ENCODE data around the gene FBXL7. TPM values are rescaled to one million over a fixed set of nuclear protein-coding genes. Genes with fewer than 3 reads are reported as not detected.

Gene FBXL7
- total RNA-seq, 2 experiments from 2014 or later, result not detected

DNA sequence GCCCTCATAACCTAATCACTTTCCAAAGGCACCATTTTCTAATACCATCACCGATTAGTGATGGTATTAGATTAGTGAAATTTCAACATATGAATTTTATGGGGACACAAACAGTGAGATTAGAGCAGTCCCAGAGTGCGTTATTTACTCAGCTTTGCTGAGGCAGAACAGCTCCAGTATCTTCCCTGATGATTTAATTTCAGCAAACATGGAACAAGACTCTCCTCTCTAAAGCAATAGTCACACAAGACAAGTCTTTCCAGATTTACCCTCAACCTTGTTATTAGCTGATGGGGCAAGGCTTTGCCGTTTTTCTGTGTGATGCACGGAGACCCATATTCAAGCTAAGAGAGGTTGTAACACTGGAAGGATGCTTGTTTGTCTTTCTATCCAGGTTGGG, 333.4 kb downstream of the FBXL7 start:
- ChIA-PET CTCF (ENCODE audit: unreplicated experiment) (no interaction called here), POLR2A (no interaction called here)
- BruUV-seq (replicated peaks), result no TSS peak
- Histone ChIP-seq H3K9me2 (ENCODE audit: insufficient read depth, low read length) (no peaks in the 10 kb centered on the region), H3K4me3 (ENCODE audit: low read depth, low read length, poor library complexity, severe bottlenecking) (no peak overlapping the region), H2AFZ (ENCODE audit: low read length) (no peak overlapping the region), H3K79me2 (ENCODE audit: insufficient read depth, low read depth, low read length) (no peaks in the 10 kb centered on the region), H3K9me3 (ENCODE audit: low read length) (no peaks in the 10 kb centered on the region), H4K20me1 (ENCODE audit: insufficient read depth, low read length) (no peaks in the 10 kb centered on the region), H3K4me1 (ENCODE audit: insufficient read depth, low read length, poor library complexity, severe bottlenecking) (no peaks in the 10 kb centered on the region), H3K27ac (ENCODE audit: low read depth, low read length, poor library complexity, severe bottlenecking) (no peak overlapping the region), H3K4me2 (ENCODE audit: low read length) (no peak overlapping the region), H3K36me3 (ENCODE audit: insufficient read depth, low read length) (no peaks in the 10 kb centered on the region)
- TF ChIP-seq EZH2phosphoT487 (IDR thresholded peaks at IDR 0.05; ENCODE audit: borderline replicate concordance, low read depth, low read length), result no peak
- TF ChIP-seq, protein P1, sequence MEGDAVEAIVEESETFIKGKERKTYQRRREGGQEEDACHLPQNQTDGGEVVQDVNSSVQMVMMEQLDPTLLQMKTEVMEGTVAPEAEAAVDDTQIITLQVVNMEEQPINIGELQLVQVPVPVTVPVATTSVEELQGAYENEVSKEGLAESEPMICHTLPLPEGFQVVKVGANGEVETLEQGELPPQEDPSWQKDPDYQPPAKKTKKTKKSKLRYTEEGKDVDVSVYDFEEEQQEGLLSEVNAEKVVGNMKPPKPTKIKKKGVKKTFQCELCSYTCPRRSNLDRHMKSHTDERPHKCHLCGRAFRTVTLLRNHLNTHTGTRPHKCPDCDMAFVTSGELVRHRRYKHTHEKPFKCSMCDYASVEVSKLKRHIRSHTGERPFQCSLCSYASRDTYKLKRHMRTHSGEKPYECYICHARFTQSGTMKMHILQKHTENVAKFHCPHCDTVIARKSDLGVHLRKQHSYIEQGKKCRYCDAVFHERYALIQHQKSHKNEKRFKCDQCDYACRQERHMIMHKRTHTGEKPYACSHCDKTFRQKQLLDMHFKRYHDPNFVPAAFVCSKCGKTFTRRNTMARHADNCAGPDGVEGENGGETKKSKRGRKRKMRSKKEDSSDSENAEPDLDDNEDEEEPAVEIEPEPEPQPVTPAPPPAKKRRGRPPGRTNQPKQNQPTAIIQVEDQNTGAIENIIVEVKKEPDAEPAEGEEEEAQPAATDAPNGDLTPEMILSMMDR (conservative IDR thresholded peaks at IDR 0.05; ENCODE audit: low read length), result no peak
- intact Hi-C loops (cut with micrococcal nuclease; ENCODE audit: unreplicated experiment), result no loop called here
- no peak for DNase-seq (ENCODE audit: low spot score)

- intact Hi-C loops (cut with micrococcal nuclease; ENCODE audit: unreplicated experiment), result no loop called here
- Histone ChIP-seq H3K4me1 (ENCODE audit: insufficient read depth, low read length, poor library complexity, severe bottlenecking) (no peaks in the 10 kb centered on the region), H4K20me1 (ENCODE audit: insufficient read depth, low read length) (no peaks in the 10 kb centered on the region), H3K27ac (ENCODE audit: low read depth, low read length, poor library complexity, severe bottlenecking) (no peak overlapping the region), H3K79me2 (ENCODE audit: insufficient read depth, low read depth, low read length) (no peaks in the 10 kb centered on the region), H2AFZ (ENCODE audit: low read length) (no peak overlapping the region), H3K36me3 (ENCODE audit: insufficient read depth, low read length) (no peaks in the 10 kb centered on the region), H3K9me3 (ENCODE audit: low read length) (no peaks in the 10 kb centered on the region), H3K9me2 (ENCODE audit: insufficient read depth, low read length) (no peaks in the 10 kb centered on the region), H3K4me2 (ENCODE audit: low read length) (no peak overlapping the region), H3K4me3 (ENCODE audit: low read depth, low read length, poor library complexity, severe bottlenecking) (no peak overlapping the region)
- no peak for TF ChIP-seq EZH2phosphoT487 (IDR thresholded peaks at IDR 0.05; ENCODE audit: borderline replicate concordance, low read depth, low read length)
- TF ChIP-seq, protein P1 (conservative IDR thresholded peaks at IDR 0.05; ENCODE audit: low read length), result no peak
- no TSS peak for BruUV-seq (replicated peaks)
- ChIA-PET POLR2A (interaction anchor here (1.1 to 1.8 kb wide), 2 partner anchors 9 to 17 kb away, joined by 3 to 7 read pairs; no protein-coding TSS in a partner anchor), CTCF (ENCODE audit: unreplicated experiment) (no interaction called here)
- no peak for DNase-seq (ENCODE audit: low spot score)
Measured at GRCh38 chr5:15834596-15835245, 334.7 kb downstream of the FBXL7 start.

GRCh38 chr5:15835514-15835913, 335.5 kb downstream of the FBXL7 start:
- BruUV-seq (replicated peaks), result no TSS peak

More at GRCh38 chr5:15835514-15835913, 335.5 kb downstream of the FBXL7 start:
- H3K4me3 ChIP-seq (ENCODE audit: low read depth, low read length, poor library complexity, severe bottlenecking), result no peak overlapping the region
- no peak overlapping the region for H3K4me2 ChIP-seq (ENCODE audit: low read length)
- H3K27ac ChIP-seq (ENCODE audit: low read depth, low read length, poor library complexity, severe bottlenecking), result no peak overlapping the region
- intact Hi-C loops (cut with micrococcal nuclease; ENCODE audit: unreplicated experiment), result no loop called here
- H3K4me1 ChIP-seq (ENCODE audit: insufficient read depth, low read length, poor library complexity, severe bottlenecking), result no peaks in the 10 kb centered on the region
- no peaks in the 10 kb centered on the region for H3K79me2 ChIP-seq (ENCODE audit: insufficient read depth, low read depth, low read length)
- ChIA-PET CTCF (ENCODE audit: unreplicated experiment) (no interaction called here), POLR2A (interaction anchor here (1.8 kb wide), 1 partner anchor 10 kb away, joined by 7 read pairs; no protein-coding TSS in a partner anchor)
- H3K9me3 ChIP-seq (ENCODE audit: low read length), result no peaks in the 10 kb centered on the region
- no peak overlapping the region for H2AFZ ChIP-seq (ENCODE audit: low read length)
- H4K20me1 ChIP-seq (ENCODE audit: insufficient read depth, low read length), result no peaks in the 10 kb centered on the region
- TF ChIP-seq, protein P1 (conservative IDR thresholded peaks at IDR 0.05; ENCODE audit: low read length), result no peak
- H3K36me3 ChIP-seq (ENCODE audit: insufficient read depth, low read length), result no peaks in the 10 kb centered on the region
- no peaks in the 10 kb centered on the region for H3K9me2 ChIP-seq (ENCODE audit: insufficient read depth, low read length)
- DNase-seq (ENCODE audit: low spot score), result no peak
